PC-9 (cell line): ENCODE measurements around the gene RUNX1.

Source experiments
- CTCF ChIP-seq: fragments of 200-600 bp; sonication (generic); conservative IDR thresholded peaks from 2 replicates; pipeline ENCODE4 v1.6.1; 2017; ENCODE audit warnings: mixed run types, antibody characterized with exemption, mild to moderate bottlenecking, moderate library complexity
- EZH2 ChIP-seq: fragments of 200-600 bp; sonication (generic); IDR thresholded peaks from 2 replicates; pipeline ENCODE4 v1.8.0; 2017; ENCODE audit warnings: antibody characterized with exemption, low read depth

- TF ChIP-seq CTCF = no peak
- no peak for TF ChIP-seq EZH2
These were observed 214.1 kb downstream of the RUNX1 start for GRCh38 chr21:34834852-34835501.
